T follicular helper cell (primary cell): ENCODE data around the gene CSRNP3.

Experiments
- DNase-seq: peaks from one replicate; pipeline ENCODE4 v3.0.0-alpha.2; 2020; ENCODE audit warnings: low read depth

CSRNP3 gene

GRCh38 chr2:165544897-165545296 is 75.4 kb downstream of the CSRNP3 start:
- DNase-seq = no peak

- no peak for DNase-seq
These were observed 78.4 kb downstream of the CSRNP3 start for GRCh38 chr2:165547900-165548299.

- DNase-seq = no peak
These were observed 80.1 kb downstream of the CSRNP3 start for GRCh38 chr2:165549619-165550018.

GRCh38 chr2:165558832-165559231 is 89.3 kb downstream of the CSRNP3 start:
- DNase-seq = no peak

GRCh38 chr2:165560377-165560988 is 91.0 kb downstream of the CSRNP3 start:
- no peak for DNase-seq

GRCh38 chr2:165561516-165561915 is 92.0 kb downstream of the CSRNP3 start:
- DNase-seq = no peak

GRCh38 chr2:165562233-165562632 is 92.7 kb downstream of the CSRNP3 start:
- no peak for DNase-seq

- no peak for DNase-seq
These were observed 94.1 kb downstream of the CSRNP3 start for GRCh38 chr2:165563468-165564225.

GRCh38 chr2:165566008-165566407 is 96.5 kb downstream of the CSRNP3 start:
- DNase-seq = no peak

- no peak for DNase-seq
These were observed 97.8 kb downstream of the CSRNP3 start for GRCh38 chr2:165567273-165567672.

GRCh38 chr2:165568361-165568760 is 98.9 kb downstream of the CSRNP3 start:
- no peak for DNase-seq

GRCh38 chr2:165571477-165571876 is 102.0 kb downstream of the CSRNP3 start:
- no peak for DNase-seq

- DNase-seq = no peak
These were observed 102.7 kb downstream of the CSRNP3 start for GRCh38 chr2:165572151-165572550.

GRCh38 chr2:165573534-165574461 is 104.3 kb downstream of the CSRNP3 start:
- DNase-seq = no peak

- no peak for DNase-seq
These were observed 105.6 kb downstream of the CSRNP3 start for GRCh38 chr2:165575044-165575615.

GRCh38 chr2:165576409-165577154 is 107.1 kb downstream of the CSRNP3 start:
- DNase-seq = no peak

GRCh38 chr2:165582409-165582808 is 112.9 kb downstream of the CSRNP3 start:
- no peak for DNase-seq

- no peak for DNase-seq
These were observed 113.5 kb downstream of the CSRNP3 start for GRCh38 chr2:165582863-165583506.

GRCh38 chr2:165584126-165584654 is 114.7 kb downstream of the CSRNP3 start:
- DNase-seq = no peak

GRCh38 chr2:165586019-165586418 is 116.5 kb downstream of the CSRNP3 start:
- DNase-seq = no peak
